ENCODE measurements around the gene EEFSEC.

Gene EEFSEC

DNA sequence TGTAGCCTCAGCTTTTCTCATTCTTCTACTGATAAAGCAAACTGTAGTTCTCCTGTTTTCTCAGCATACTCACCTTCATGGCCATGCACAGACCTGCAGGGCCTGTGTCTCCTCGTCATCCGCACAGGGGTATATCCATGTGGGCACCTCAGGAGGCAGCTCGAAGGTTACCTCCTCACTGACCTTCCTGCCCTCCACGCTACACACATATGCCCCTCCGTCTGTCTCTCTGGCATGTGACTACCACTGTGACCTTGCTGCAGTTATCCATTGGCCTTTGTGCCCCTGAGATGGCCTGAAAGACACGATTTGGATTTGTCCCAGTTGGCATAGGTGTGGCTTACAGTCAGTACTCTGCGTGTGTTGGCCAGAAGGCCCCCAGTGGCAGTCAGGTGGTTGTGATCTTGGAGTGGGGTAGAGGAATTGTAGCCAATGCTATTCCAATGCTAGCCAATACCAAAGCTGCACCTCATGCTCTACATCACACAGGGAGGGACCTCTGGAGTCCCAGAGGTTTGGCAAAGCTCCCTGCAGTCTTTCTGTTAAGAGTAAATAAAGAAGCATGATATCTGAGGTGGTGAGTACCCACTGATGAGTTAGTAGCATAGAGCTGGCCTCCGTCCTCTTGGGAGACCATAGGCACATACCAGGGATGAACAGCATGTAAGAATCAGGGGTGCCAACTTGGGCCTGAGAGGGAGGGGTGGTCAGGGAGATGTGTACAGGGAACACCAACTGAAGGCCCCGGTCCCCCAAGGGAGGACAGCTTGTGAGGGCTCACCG is 143.4 kb downstream of the EEFSEC start:
- TF ChIP-seq, protein P1, sequence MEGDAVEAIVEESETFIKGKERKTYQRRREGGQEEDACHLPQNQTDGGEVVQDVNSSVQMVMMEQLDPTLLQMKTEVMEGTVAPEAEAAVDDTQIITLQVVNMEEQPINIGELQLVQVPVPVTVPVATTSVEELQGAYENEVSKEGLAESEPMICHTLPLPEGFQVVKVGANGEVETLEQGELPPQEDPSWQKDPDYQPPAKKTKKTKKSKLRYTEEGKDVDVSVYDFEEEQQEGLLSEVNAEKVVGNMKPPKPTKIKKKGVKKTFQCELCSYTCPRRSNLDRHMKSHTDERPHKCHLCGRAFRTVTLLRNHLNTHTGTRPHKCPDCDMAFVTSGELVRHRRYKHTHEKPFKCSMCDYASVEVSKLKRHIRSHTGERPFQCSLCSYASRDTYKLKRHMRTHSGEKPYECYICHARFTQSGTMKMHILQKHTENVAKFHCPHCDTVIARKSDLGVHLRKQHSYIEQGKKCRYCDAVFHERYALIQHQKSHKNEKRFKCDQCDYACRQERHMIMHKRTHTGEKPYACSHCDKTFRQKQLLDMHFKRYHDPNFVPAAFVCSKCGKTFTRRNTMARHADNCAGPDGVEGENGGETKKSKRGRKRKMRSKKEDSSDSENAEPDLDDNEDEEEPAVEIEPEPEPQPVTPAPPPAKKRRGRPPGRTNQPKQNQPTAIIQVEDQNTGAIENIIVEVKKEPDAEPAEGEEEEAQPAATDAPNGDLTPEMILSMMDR (IDR thresholded peaks at IDR 0.05; ENCODE audit: extremely low read depth, missing control alignments), result no peak
- DNase-seq (ENCODE audit: low spot score), result no peak

- no peak for DNase-seq (ENCODE audit: low spot score)
- TF ChIP-seq, protein P1 (IDR thresholded peaks at IDR 0.05; ENCODE audit: extremely low read depth, missing control alignments), result no peak
These were observed 144.3 kb downstream of the EEFSEC start for GRCh38 chr3:128297401-128298138.

DNA sequence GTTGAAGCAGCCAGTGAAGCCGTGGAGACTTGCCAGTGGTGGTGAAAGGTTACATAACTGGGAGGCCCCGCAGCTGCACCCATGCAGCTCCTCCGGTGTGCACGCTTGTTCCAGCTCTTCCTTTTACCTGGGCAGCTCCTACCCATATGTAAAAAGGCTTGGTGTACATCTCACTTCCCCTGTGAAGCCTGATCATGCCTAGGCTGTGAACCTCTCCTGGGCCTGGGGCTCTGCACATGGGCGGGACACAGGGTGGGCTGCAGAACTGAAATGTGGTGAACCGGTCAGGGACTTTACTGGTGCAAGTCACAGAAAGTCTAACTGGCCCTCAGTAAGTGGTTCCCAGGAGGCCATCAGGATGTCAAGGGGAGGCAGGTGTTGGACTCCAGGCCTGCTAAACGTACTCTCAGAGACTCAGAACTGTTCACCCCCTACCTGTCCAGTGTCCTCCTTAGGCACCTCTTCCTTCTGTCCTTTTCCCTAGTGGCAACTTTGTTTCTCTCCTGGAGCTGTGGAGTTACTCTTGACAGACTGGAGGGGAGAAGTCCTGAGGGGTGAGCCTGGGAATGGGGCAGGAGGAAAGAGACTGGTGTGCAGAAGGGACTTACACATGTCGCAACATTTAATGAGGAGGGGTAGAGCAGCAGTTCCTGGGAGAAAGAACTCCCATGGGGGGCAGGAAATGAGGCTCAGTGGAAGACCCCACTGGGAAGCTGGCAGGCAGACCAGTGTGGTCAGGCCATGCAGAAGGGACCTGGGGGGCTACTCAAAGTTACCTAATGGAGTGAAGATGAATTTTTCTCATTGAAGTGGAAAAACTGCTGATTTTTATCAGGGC is 148.1 kb downstream of the EEFSEC start:
- DNase-seq (ENCODE audit: low spot score), result no peak
- TF ChIP-seq, protein P1 (IDR thresholded peaks at IDR 0.05; ENCODE audit: extremely low read depth, missing control alignments), result no peak

DNA sequence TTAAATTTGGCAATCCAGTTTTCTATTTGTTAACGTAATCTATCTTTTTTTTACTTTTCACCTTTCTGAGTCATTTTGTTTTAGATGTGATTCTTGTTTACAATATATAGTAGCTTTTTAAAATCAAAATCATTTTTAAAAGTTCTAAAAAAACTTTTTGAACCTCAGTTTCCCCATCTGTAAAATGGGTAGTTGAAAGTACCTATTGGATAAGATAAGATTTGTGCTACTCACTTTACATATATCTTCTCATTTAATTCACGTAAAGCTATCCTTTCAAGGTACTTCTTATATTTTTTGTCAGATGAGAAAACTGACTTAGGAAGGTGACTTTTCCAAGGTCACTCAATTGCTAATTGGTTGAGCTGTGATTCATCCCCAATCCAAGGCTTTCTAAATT is 153.2 kb downstream of the EEFSEC start:
- TF ChIP-seq, protein P1 (IDR thresholded peaks at IDR 0.05; ENCODE audit: extremely low read depth, missing control alignments), result no peak
- DNase-seq (ENCODE audit: low spot score), result no peak

GRCh38 chr3:128307029-128307633 is 153.8 kb downstream of the EEFSEC start:
- TF ChIP-seq, protein P1 (IDR thresholded peaks at IDR 0.05; ENCODE audit: extremely low read depth, missing control alignments), result no peak
- no peak for DNase-seq (ENCODE audit: low spot score)

DNA sequence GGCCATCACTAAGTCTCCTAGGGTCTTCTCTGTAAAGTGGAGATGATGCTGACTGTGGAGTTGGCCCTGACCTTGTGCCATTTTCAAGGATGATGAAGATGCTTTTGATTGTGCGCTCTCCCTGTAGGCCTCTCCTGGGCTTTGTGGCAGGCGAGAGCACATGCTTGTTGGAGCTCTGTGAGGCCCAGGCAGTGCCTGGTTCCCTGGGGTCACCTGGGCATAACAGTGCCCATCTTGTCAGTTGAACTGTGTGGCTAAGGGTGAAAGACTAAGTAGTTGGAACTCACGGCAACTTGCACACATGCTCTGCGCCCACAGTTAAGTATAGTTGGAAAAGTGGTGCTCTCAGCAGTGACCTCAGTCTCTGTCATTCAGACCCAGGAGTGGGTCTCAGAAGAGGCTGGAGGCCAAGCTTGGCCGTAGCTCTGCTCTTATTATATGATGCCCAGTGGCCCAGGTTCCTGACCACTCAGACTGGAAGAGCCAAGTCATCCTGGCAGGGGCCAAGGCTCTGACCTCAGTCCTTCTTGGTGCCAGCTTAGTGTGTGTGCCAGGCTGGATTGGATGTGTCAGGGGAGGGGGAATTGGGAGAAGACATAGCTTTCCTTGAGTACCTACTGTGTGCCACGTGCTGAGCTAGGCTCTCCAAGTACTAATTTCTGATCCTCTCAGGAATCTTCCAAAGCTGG is 154.6 kb downstream of the EEFSEC start:
- TF ChIP-seq, protein P1 (IDR thresholded peaks at IDR 0.05; ENCODE audit: extremely low read depth, missing control alignments), result no peak

More for the DNA sequence above, 154.6 kb downstream of the EEFSEC start:
- no peak for DNase-seq (ENCODE audit: low spot score)

All from GM20000 (cell line).